ENCODE measurements around the gene SKP1.
A peak's percentile ranks its signal among the peaks of the same experiment; 100 is the strongest.

Gene SKP1

DNA sequence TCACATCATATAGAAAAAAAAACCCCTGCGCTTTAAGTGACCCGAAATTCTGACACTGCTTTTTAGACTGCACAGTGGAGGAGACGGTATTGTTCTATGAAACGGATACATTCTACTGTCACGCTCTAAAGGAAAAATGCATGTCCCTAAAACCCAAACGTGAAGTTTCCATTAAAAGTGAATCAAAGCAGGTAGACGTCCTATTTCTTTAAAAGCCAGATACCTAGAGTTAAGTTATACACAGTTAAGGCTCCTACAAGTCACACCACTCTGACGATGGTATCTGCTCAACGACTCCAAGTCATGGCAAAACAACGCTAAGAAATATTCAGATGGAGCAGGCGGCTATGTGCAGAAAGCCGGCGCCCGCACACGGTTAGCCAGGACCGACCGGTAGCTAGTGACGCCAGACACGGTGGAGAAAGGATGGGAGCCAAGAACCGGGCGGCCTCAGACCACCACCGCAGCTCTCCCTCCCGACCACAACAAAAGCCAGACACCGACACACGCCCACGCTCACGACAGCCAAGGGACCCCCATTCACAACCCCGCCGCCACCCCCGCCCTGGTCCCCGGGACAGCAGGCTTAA, 734 bp downstream of the SKP1 start:
- peaks cover 20% of the 10 kb centered on the region for H3K4me1 ChIP-seq (ENCODE audit: insufficient read depth, low read length, poor library complexity, severe bottlenecking)
- H4K20me1 ChIP-seq (ENCODE audit: insufficient read depth, low read length, poor library complexity, severe bottlenecking): peaks cover 41% of the 10 kb centered on the region
- H3K36me3 ChIP-seq (ENCODE audit: insufficient read depth, low read length): peaks cover 14% of the 10 kb centered on the region; the same call in 1 of the 2 replicates
- no peaks in the 10 kb centered on the region for H3K9me2 ChIP-seq (replicated peaks; ENCODE audit: low read depth, low read length)
- no peaks in the 10 kb centered on the region for H3K27me3 ChIP-seq (ENCODE audit: insufficient read depth, low read length, poor library complexity, severe bottlenecking)
- H3K4me2 ChIP-seq (ENCODE audit: low read depth, low read length, poor library complexity, severe bottlenecking): peak overlapping the region; percentile 87
- H3K79me2 ChIP-seq (ENCODE audit: insufficient read depth, low read length): peaks cover 54% of the 10 kb centered on the region
- TF ChIP-seq, protein P1, sequence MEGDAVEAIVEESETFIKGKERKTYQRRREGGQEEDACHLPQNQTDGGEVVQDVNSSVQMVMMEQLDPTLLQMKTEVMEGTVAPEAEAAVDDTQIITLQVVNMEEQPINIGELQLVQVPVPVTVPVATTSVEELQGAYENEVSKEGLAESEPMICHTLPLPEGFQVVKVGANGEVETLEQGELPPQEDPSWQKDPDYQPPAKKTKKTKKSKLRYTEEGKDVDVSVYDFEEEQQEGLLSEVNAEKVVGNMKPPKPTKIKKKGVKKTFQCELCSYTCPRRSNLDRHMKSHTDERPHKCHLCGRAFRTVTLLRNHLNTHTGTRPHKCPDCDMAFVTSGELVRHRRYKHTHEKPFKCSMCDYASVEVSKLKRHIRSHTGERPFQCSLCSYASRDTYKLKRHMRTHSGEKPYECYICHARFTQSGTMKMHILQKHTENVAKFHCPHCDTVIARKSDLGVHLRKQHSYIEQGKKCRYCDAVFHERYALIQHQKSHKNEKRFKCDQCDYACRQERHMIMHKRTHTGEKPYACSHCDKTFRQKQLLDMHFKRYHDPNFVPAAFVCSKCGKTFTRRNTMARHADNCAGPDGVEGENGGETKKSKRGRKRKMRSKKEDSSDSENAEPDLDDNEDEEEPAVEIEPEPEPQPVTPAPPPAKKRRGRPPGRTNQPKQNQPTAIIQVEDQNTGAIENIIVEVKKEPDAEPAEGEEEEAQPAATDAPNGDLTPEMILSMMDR (conservative IDR thresholded peaks at IDR 0.05; ENCODE audit: low read length): no peak
- no peak for TF ChIP-seq EZH2phosphoT487 (IDR thresholded peaks at IDR 0.05; ENCODE audit: borderline replicate concordance)
- peak overlapping the region; percentile 84 for H3K9ac ChIP-seq (ENCODE audit: low read depth, low read length, poor library complexity, severe bottlenecking)
- no peak overlapping the region for H2AFZ ChIP-seq (ENCODE audit: low read length)
- H3K9me3 ChIP-seq (ENCODE audit: insufficient read depth, low read depth, low read length): no peaks in the 10 kb centered on the region
- no peaks in the 10 kb centered on the region for H3F3A ChIP-seq (ENCODE audit: low read depth)
- peak overlapping the region; percentile 93 for H3K4me3 ChIP-seq (ENCODE audit: low read length, poor library complexity, severe bottlenecking)

DNA sequence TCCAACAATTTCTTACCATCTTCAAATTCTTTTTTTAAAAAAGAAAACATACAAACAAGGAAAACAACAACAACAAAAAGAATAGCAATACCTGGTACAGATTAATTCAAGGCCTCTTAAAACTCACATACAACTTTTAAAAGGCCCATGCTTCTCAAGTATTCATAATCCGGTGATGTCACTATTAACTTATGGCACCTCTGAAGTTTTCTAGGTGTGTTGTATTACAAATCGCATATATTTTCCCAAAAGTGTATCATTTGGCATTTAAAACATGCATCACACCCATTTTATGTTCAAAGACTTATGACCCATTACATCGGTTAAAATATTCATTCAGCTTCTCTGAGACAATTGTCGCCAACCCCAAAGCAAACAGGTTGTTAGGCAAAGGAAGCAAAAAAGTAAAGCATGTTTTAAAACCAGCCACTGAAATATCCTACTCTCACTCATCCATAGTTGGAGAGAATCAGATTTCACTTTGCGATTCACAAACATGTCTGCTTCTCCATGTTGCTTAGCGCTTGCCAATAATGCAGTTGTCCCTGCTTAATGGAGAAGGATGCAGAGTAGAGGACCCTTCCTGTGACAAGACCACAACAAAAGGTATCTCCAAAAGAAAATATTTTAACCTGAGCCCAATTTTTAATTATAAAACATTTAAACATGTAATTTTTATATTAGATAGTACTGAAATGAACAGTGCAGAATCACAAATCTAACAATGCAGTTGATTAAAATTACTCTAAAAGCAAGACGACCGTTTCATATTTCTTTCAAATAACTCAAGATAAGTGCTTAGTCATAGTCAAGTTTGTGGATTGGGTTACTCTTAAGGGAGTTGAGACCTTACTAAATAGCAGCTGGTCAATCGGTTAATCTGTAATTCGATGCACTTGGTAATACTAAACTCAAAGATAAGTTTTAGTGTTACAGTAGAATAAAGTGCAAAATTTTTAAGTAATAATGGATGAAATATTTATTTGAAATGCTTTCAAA, 1.6 kb downstream of the SKP1 start:
- H3K79me2 ChIP-seq (ENCODE audit: insufficient read depth, low read length): peaks cover 62% of the 10 kb centered on the region
- H2AFZ ChIP-seq (ENCODE audit: low read length): no peak overlapping the region
- no peaks in the 10 kb centered on the region for H3K9me3 ChIP-seq (ENCODE audit: insufficient read depth, low read depth, low read length)
- no peaks in the 10 kb centered on the region for H3K27me3 ChIP-seq (ENCODE audit: insufficient read depth, low read length, poor library complexity, severe bottlenecking)
- peak overlapping the region; percentile 84 for H3K9ac ChIP-seq (ENCODE audit: low read depth, low read length, poor library complexity, severe bottlenecking)
- no peaks in the 10 kb centered on the region for H3K9me2 ChIP-seq (replicated peaks; ENCODE audit: low read depth, low read length)
- H3K4me2 ChIP-seq (ENCODE audit: low read depth, low read length, poor library complexity, severe bottlenecking): peak overlapping the region; percentile 87
- H3K36me3 ChIP-seq (ENCODE audit: insufficient read depth, low read length): peaks cover 22% of the 10 kb centered on the region; the same call in 1 of the 2 replicates
- TF ChIP-seq, protein P1 (conservative IDR thresholded peaks at IDR 0.05; ENCODE audit: low read length): no peak
- no peak for TF ChIP-seq EZH2phosphoT487 (IDR thresholded peaks at IDR 0.05; ENCODE audit: borderline replicate concordance)
- H3K4me3 ChIP-seq (ENCODE audit: low read length, poor library complexity, severe bottlenecking): peak overlapping the region; percentile 93
- H3K4me1 ChIP-seq (ENCODE audit: insufficient read depth, low read length, poor library complexity, severe bottlenecking): peaks cover 20% of the 10 kb centered on the region
- H3F3A ChIP-seq (ENCODE audit: low read depth): no peaks in the 10 kb centered on the region
- H4K20me1 ChIP-seq (ENCODE audit: insufficient read depth, low read length, poor library complexity, severe bottlenecking): peaks cover 41% of the 10 kb centered on the region

DNA sequence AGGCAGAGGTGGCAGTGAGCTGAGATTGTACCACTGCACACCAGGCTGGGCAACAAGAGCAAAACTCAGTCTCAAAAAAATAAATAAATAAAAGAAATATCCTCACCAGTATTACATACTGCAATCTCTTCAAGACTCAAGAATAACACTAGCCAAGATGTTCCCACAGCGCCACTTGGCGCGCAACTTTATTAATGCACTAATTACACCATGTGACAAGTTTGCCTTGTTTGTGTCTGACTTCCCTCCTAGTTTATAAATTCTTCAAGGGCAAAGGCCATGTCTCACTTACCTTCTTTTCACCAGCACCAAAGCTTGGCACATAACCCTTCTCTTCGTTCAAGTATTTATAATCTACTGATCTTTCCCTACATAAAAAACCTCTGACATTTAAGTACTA, 4.8 kb downstream of the SKP1 start:
- H3K27me3 ChIP-seq (ENCODE audit: insufficient read depth, low read length, poor library complexity, severe bottlenecking): no peaks in the 10 kb centered on the region
- H3K79me2 ChIP-seq (ENCODE audit: insufficient read depth, low read length): peaks cover 62% of the 10 kb centered on the region
- H3K4me3 ChIP-seq (ENCODE audit: low read length, poor library complexity, severe bottlenecking): no peak overlapping the region
- no peaks in the 10 kb centered on the region for H3F3A ChIP-seq (ENCODE audit: low read depth)
- H3K4me1 ChIP-seq (ENCODE audit: insufficient read depth, low read length, poor library complexity, severe bottlenecking): peaks cover 20% of the 10 kb centered on the region
- no peaks in the 10 kb centered on the region for H3K9me3 ChIP-seq (ENCODE audit: insufficient read depth, low read depth, low read length)
- H3K4me2 ChIP-seq (ENCODE audit: low read depth, low read length, poor library complexity, severe bottlenecking): peak overlapping the region; percentile 20
- peaks cover 35% of the 10 kb centered on the region; the same call in 1 of the 2 replicates for H3K36me3 ChIP-seq (ENCODE audit: insufficient read depth, low read length)
- no peak overlapping the region for H3K9ac ChIP-seq (ENCODE audit: low read depth, low read length, poor library complexity, severe bottlenecking)
- no peak overlapping the region for H2AFZ ChIP-seq (ENCODE audit: low read length)
- H4K20me1 ChIP-seq (ENCODE audit: insufficient read depth, low read length, poor library complexity, severe bottlenecking): peaks cover 41% of the 10 kb centered on the region
- H3K9me2 ChIP-seq (replicated peaks; ENCODE audit: low read depth, low read length): no peaks in the 10 kb centered on the region
- TF ChIP-seq, protein P1 (conservative IDR thresholded peaks at IDR 0.05; ENCODE audit: low read length): no peak
- no peak for TF ChIP-seq EZH2phosphoT487 (IDR thresholded peaks at IDR 0.05; ENCODE audit: borderline replicate concordance)

All from Loucy (cell line).